SK-N-SH (cell line): ENCODE results near the gene UBE2G2. TPM values are rescaled to one million over a fixed set of nuclear protein-coding genes. Genes with fewer than 3 reads are reported as not detected.

Experiments
- CTCF ChIA-PET: fragments of 300-600, 350-600 bp; formaldehyde crosslinking; extraction: SDS; loops from one replicate; lab custom pipeline; 2021; lab: Yijun Ruan, JAX
- POLR2A ChIA-PET: fragments of 350-600 bp; sonication (Branson Sonifier 250); formaldehyde crosslinking; extraction: SDS; loops from one replicate; lab custom pipeline; 2020; ENCODE audit warnings: antibody characterized with exemption, inconsistent platforms; lab: Yijun Ruan, JAX
- DNase-seq: peaks from one replicate; pipeline ENCODE4 v3.0.0; 2012
- H2AFZ ChIP-seq: fragments of 200-600 bp; sonication (generic); 2 replicates; pipeline ENCODE4 v1.8.1; 2016; ENCODE audit warnings: antibody characterized with exemption, mild to moderate bottlenecking, low read depth
- H3F3A ChIP-seq: fragments of 200-600 bp; sonication (generic); replicated peaks from 2 replicates; pipeline ENCODE3; 2016; ENCODE audit warnings: antibody characterized with exemption, mild to moderate bottlenecking; ENCODE audit not compliant: insufficient read depth
- H3K27ac ChIP-seq, 2 experiments: fragments of 200-500 bp in 1 of 2; fragments of 200-600 bp in 1 of 2; sonication (Bioruptor generic) in 1 of 2; sonication (generic), shearing (Covaris generic) in 1 of 2; 2 replicates each; pipeline versions ENCODE4 v1.5.1 to v1.6.1; 2014 to 2016; ENCODE audit warnings: low read depth in 2 of 2, inconsistent platforms in 1 of 2, low read length in 1 of 2, mild to moderate bottlenecking in 1 of 2, mixed read lengths in 1 of 2
- H3K27me3 ChIP-seq: fragments of 200-600 bp; sonication (generic), shearing (Covaris generic); 2 replicates; pipeline ENCODE4 v1.6.1; 2016; ENCODE audit warnings: mixed run types; ENCODE audit not compliant: insufficient read depth
- H3K36me3 ChIP-seq, 2 experiments: fragments of 200-500 bp in 1 of 2; fragments of 200-600 bp in 1 of 2; sonication (Bioruptor generic) in 1 of 2; sonication (generic) in 1 of 2; replicated peaks in 1 of 2; 2 replicates each; pipeline versions ENCODE3 to v1.5.1; 2014 to 2016; ENCODE audit warnings: low read length in 1 of 2, mild to moderate bottlenecking in 1 of 2; ENCODE audit not compliant: insufficient read depth in 2 of 2, control insufficient read depth in 1 of 2
- H3K4me1 ChIP-seq, 2 experiments: fragments of 200-500 bp in 1 of 2; fragments of 200-600 bp in 1 of 2; sonication (Bioruptor generic) in 1 of 2; sonication (generic), shearing (Covaris generic) in 1 of 2; 2 replicates each; pipeline versions ENCODE4 v1.5.1 to v1.6.1; 2014 to 2016; ENCODE audit warnings: low read depth in 1 of 2, low read length in 1 of 2, mixed run types in 1 of 2; ENCODE audit not compliant: insufficient read depth in 2 of 2, control insufficient read depth in 1 of 2
- H3K4me2 ChIP-seq: fragments of 200-600 bp; sonication (generic), shearing (Covaris generic); 2 replicates; pipeline ENCODE4 v1.6.1; 2017; ENCODE audit warnings: mixed run types
- H3K4me3 ChIP-seq, 2 experiments: fragments of 200-500 bp in 1 of 2; fragments of 200-600 bp in 1 of 2; sonication (Bioruptor generic) in 1 of 2; sonication (generic), shearing (Covaris generic) in 1 of 2; 2 replicates each; pipeline versions ENCODE4 v1.5.1 to v1.8.1; 2014 to 2016; ENCODE audit warnings: low read depth in 2 of 2, inconsistent platforms in 1 of 2, low read length in 1 of 2, mild to moderate bottlenecking in 1 of 2, mixed read lengths in 1 of 2, moderate library complexity in 1 of 2
- H3K79me2 ChIP-seq: fragments of 200-600 bp; sonication (generic); 2 replicates; pipeline ENCODE4 v1.8.1; 2017; ENCODE audit warnings: mild to moderate bottlenecking; ENCODE audit not compliant: insufficient read depth
- H3K9ac ChIP-seq: fragments of 200-600 bp; sonication (generic); 2 replicates; pipeline ENCODE4 v1.6.1; 2017; ENCODE audit warnings: mixed run types
- H3K9me2 ChIP-seq: fragments of 200-600 bp; sonication (generic); 2 replicates; pipeline ENCODE4 v1.6.1; 2017; ENCODE audit warnings: mixed run types
- H3K9me3 ChIP-seq: fragments of 200-600 bp; sonication (generic); 2 replicates; pipeline ENCODE4 v1.6.1; 2017; ENCODE audit warnings: mixed run types, mild to moderate bottlenecking, moderate library complexity
- H4K20me1 ChIP-seq: fragments of 200-600 bp; sonication (generic); 2 replicates; pipeline ENCODE4 v1.6.1; 2017; ENCODE audit warnings: mild to moderate bottlenecking, mixed run types; ENCODE audit not compliant: insufficient read depth
- CHD2 ChIP-seq: fragments of 150-350 bp; IDR thresholded peaks from 2 replicates; pipeline ENCODE4 v1.6.1; 2018; ENCODE audit warnings: low read length; ENCODE audit not compliant: partially characterized antibody
- ELF1 ChIP-seq: IDR thresholded peaks from 2 replicates; pipeline ENCODE4 v1.4.0; 2012
- EP300 ChIP-seq, 2 experiments: IDR thresholded peaks; 2 replicates each; pipeline versions ENCODE4 v1.4.0 to v1.6.1; 2012; ENCODE audit warnings: borderline replicate concordance in 1 of 2, low read depth in 1 of 2, low read length in 1 of 2
- FOSL2 ChIP-seq: IDR thresholded peaks from 2 replicates; pipeline ENCODE4 v1.4.0; 2012; ENCODE audit warnings: low read depth, mild to moderate bottlenecking, moderate library complexity, borderline replicate concordance
- FOXJ3 ChIP-seq: sonication (generic); formaldehyde crosslinking; IDR thresholded peaks from 2 replicates; pipeline ENCODE4 v1.5.1; 2020; ENCODE audit warnings: mild to moderate bottlenecking, missing genetic modification reagents
- FOXM1 ChIP-seq: IDR thresholded peaks from 2 replicates; pipeline ENCODE4 v1.4.0; 2012; ENCODE audit warnings: low read depth, mild to moderate bottlenecking
- GATA2 ChIP-seq: sonication (generic); formaldehyde crosslinking; IDR thresholded peaks from 2 replicates; pipeline ENCODE4 v1.5.0; 2020; ENCODE audit warnings: mild to moderate bottlenecking, missing genetic modification reagents
- MEF2A ChIP-seq: IDR thresholded peaks from 2 replicates; pipeline ENCODE4 v1.4.0; 2012; ENCODE audit warnings: low read depth, borderline replicate concordance
- MXI1 ChIP-seq: IDR thresholded peaks from 2 replicates; pipeline ENCODE4 v1.6.1; 2012; ENCODE audit warnings: mild to moderate bottlenecking, low read depth, low read length, improper control_type of control experiment
- NRF1 ChIP-seq: IDR thresholded peaks from 2 replicates; pipeline ENCODE4 v1.6.1; 2012; ENCODE audit warnings: low read depth, mild to moderate bottlenecking, low read length
- RAD21 ChIP-seq: IDR thresholded peaks from 2 replicates; pipeline ENCODE4 v1.6.1; 2012; ENCODE audit warnings: mild to moderate bottlenecking, low read length
- RCOR1 ChIP-seq: fragments of 150-350 bp; IDR thresholded peaks from 2 replicates; pipeline ENCODE4 v1.6.1; 2017; ENCODE audit warnings: antibody characterized with exemption, low read length
- RFX5 ChIP-seq: IDR thresholded peaks from 2 replicates; pipeline ENCODE4 v1.6.1; 2012; ENCODE audit warnings: mild to moderate bottlenecking, improper control_type of control experiment, low read length
- RXRA ChIP-seq: IDR thresholded peaks from 2 replicates; pipeline ENCODE4 v1.4.0; 2012; ENCODE audit warnings: low read depth, mild to moderate bottlenecking, borderline replicate concordance
- SMC3 ChIP-seq: IDR thresholded peaks from 2 replicates; pipeline ENCODE4 v1.6.1; 2012; ENCODE audit warnings: low read depth, low read length, improper control_type of control experiment
- TCF12 ChIP-seq: IDR thresholded peaks from 2 replicates; pipeline ENCODE4 v1.4.0; 2012
- WGBS: methylation state at CpG from one replicate; pipeline ENCODE4 v1.1.6; 2017; ENCODE audit warnings: low lambda C conversion rate; 5-methylcytosine and 5-hydroxymethylcytosine counted together
- polyA plus RNA-seq, 3 experiments: library from polyadenylated mRNA; depleted of rRNA; stranded (reverse); fragments of >200 nt; gene quantifications; 2 replicates each; pipeline ENCODE4 v1.2.3, GENCODE V29; 2012
- TF ChIP-seq, protein P1 (sequence below): IDR thresholded peaks from 2 replicates; pipeline ENCODE4; 2012
- TF ChIP-seq, protein P2 (sequence below): IDR thresholded peaks from 2 replicates; pipeline ENCODE4 v1.4.0; 2012; ENCODE audit warnings: low read depth, borderline replicate concordance
- TF ChIP-seq, protein P3 (sequence below): fragments of 150-350 bp; IDR thresholded peaks from 2 replicates; pipeline ENCODE4 v1.6.1; 2016; ENCODE audit warnings: mild to moderate bottlenecking, low read depth, low read length
- TF ChIP-seq, protein P4 (sequence below): IDR thresholded peaks from 2 replicates; pipeline ENCODE4 v1.4.0; 2012; ENCODE audit warnings: low read depth

The UBE2G2 gene
- polyA plus RNA-seq, 1 of the 3 experiments (the other 2 are of a cell fraction): 129 TPM

DNA sequence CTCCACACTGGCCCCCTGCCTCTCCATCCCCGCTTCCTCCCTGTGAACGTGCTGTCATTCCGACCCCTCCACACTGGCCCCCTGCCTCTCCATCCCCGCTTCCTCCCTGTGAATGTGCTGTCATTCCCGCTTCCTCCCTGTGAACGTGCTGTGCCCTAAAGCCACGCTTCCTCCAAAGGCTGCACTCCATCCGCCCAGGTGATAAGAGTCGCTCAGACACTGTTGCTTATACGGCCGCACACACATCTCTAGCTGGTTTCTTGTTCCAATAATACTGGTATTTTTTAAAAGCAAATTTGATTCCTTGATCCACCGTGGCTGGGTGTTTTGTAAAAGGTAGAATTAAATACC lies 51.0 kb downstream of the UBE2G2 start:
- POLR2A ChIA-PET: no interaction called here
- Histone ChIP-seq H3K9me2 (no peaks in the 10 kb centered on the region), H3K4me1 (no peaks in the 10 kb centered on the region; a peak in 2 of 4 replicates), H3K27ac (no peak overlapping the region), H3K79me2 (no peaks in the 10 kb centered on the region), H2AFZ (no peak overlapping the region), H3K9ac (no peak overlapping the region), H3K36me3 (no peaks in the 10 kb centered on the region), H4K20me1 (no peaks in the 10 kb centered on the region)
- CTCF ChIA-PET: no interaction called here
- WGBS: 66% methylated on average over 12 of the region's 12 CpGs
- no peak for TF ChIP-seq FOXM1
- TF ChIP-seq ELF1: no peak
- TF ChIP-seq GATA2 (CRISPR knock-in tag): no peak
- TF ChIP-seq RAD21: no peak
- TF ChIP-seq RXRA: no peak
- TF ChIP-seq, protein P1, sequence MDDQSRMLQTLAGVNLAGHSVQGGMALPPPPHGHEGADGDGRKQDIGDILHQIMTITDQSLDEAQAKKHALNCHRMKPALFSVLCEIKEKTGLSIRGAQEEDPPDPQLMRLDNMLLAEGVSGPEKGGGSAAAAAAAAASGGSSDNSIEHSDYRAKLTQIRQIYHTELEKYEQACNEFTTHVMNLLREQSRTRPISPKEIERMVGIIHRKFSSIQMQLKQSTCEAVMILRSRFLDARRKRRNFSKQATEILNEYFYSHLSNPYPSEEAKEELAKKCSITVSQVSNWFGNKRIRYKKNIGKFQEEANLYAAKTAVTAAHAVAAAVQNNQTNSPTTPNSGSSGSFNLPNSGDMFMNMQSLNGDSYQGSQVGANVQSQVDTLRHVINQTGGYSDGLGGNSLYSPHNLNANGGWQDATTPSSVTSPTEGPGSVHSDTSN: no peak
- no peak for TF ChIP-seq EP300 (IDR thresholded peaks at IDR 0.05; ENCODE audit: borderline replicate concordance in 1 of 2, low read depth in 1 of 2, low read length in 1 of 2)
- no peak for TF ChIP-seq RCOR1
- TF ChIP-seq FOSL2: no peak
- no peak for TF ChIP-seq FOXJ3 (CRISPR knock-in tag)
- no peak for TF ChIP-seq TCF12
- TF ChIP-seq MXI1: no peak
- TF ChIP-seq, all 33 proteins: peak for 0
- no peak overlapping the region for H3K4me2 ChIP-seq
- no peaks in the 10 kb centered on the region for H3F3A ChIP-seq
- H3K4me3 ChIP-seq: no peak overlapping the region
- H3K9me3 ChIP-seq: no peaks in the 10 kb centered on the region
- no peaks in the 10 kb centered on the region; the same call in 1 of the 2 replicates for H3K27me3 ChIP-seq
- no peak for DNase-seq

DNA sequence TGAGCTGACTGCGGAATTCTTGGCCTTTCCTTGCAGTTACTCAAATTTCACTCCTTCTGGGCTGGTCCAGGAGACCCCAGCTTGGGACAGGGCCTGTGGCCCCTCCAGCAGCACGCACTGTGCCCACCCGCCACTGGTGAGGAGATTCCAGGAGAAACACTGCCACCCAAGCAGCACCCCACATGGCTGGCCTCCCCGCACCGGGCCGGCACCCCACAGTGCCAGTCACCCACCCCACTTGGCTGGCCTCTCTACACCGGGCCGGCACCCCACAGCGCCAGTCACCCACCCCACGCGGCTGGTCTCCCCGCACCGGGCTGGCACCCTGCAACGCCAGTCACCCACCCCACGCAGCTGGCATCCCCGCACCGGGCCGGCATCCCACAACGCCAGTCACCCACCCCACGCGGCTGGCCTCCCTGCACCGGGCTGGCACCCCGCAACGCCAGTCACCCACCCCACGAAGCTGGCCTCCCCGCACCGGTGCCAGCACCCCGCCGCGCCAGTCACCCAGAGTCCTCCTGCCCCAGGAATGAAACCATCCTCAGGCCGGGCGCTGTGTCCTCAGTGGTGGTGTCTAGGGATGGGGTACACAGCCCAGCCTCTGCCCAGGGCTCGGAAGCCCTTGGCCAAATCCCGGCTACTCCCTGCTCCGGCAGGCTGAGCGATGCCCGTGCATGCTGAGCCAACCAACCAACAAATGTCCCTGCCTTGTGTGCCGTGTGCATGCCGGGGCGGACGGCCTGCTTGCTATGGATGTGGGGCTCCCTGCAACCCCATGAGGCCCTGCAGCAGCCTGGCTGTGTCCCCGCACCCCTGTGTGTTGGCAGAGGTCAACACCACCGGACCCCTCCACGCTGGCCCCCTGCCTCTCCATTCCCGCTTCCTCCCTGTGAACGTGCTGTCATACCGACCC lies 51.6 kb downstream of the UBE2G2 start:
- 79% methylated on average over 24 of the region's 47 CpGs for WGBS
- Histone ChIP-seq H3K27me3 (no peaks in the 10 kb centered on the region; the same call in 1 of the 2 replicates), H3K9me2 (no peaks in the 10 kb centered on the region), H3K4me1 (no peaks in the 10 kb centered on the region; a peak in 2 of 4 replicates), H3K4me3 (no peak overlapping the region), H3K36me3 (no peaks in the 10 kb centered on the region), H3K27ac (no peak overlapping the region), H3K9ac (no peak overlapping the region), H3K79me2 (no peaks in the 10 kb centered on the region), H2AFZ (no peak overlapping the region), H3K4me2 (no peak overlapping the region), H3K9me3 (no peaks in the 10 kb centered on the region), H4K20me1 (no peaks in the 10 kb centered on the region), H3F3A (no peaks in the 10 kb centered on the region)
- no peak for DNase-seq
- CTCF ChIA-PET: no interaction called here
- POLR2A ChIA-PET: no interaction called here
- TF ChIP-seq, protein P2, sequence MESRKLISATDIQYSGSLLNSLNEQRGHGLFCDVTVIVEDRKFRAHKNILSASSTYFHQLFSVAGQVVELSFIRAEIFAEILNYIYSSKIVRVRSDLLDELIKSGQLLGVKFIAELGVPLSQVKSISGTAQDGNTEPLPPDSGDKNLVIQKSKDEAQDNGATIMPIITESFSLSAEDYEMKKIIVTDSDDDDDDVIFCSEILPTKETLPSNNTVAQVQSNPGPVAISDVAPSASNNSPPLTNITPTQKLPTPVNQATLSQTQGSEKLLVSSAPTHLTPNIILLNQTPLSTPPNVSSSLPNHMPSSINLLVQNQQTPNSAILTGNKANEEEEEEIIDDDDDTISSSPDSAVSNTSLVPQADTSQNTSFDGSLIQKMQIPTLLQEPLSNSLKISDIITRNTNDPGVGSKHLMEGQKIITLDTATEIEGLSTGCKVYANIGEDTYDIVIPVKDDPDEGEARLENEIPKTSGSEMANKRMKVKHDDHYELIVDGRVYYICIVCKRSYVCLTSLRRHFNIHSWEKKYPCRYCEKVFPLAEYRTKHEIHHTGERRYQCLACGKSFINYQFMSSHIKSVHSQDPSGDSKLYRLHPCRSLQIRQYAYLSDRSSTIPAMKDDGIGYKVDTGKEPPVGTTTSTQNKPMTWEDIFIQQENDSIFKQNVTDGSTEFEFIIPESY: no peak
- TF ChIP-seq ELF1: no peak
- no peak for TF ChIP-seq NRF1
- TF ChIP-seq, protein P1: no peak
- TF ChIP-seq SMC3: no peak
- TF ChIP-seq GATA2 (CRISPR knock-in tag): no peak
- no peak for TF ChIP-seq MXI1
- TF ChIP-seq FOSL2: no peak
- no peak for TF ChIP-seq MEF2A
- TF ChIP-seq, protein P3, sequence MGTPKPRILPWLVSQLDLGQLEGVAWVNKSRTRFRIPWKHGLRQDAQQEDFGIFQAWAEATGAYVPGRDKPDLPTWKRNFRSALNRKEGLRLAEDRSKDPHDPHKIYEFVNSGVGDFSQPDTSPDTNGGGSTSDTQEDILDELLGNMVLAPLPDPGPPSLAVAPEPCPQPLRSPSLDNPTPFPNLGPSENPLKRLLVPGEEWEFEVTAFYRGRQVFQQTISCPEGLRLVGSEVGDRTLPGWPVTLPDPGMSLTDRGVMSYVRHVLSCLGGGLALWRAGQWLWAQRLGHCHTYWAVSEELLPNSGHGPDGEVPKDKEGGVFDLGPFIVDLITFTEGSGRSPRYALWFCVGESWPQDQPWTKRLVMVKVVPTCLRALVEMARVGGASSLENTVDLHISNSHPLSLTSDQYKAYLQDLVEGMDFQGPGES: no peak
- TF ChIP-seq, protein P4, sequence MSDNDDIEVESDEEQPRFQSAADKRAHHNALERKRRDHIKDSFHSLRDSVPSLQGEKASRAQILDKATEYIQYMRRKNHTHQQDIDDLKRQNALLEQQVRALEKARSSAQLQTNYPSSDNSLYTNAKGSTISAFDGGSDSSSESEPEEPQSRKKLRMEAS: no peak
- TF ChIP-seq RFX5: no peak
- no peak for TF ChIP-seq CHD2
